ENCODE data around the gene PIAS1. TPM values are rescaled to one million over a fixed set of nuclear protein-coding genes. Genes with fewer than 3 reads are reported as not detected.
"Not testable (repeated sequence)": the region's sequence is repeated elsewhere in the genome, so short reads cannot be mapped to it uniquely, and the experiment has no call there.

PIAS1 gene
- total RNA-seq, 1 donor from 2014 or later: 14.9 TPM

DNA sequence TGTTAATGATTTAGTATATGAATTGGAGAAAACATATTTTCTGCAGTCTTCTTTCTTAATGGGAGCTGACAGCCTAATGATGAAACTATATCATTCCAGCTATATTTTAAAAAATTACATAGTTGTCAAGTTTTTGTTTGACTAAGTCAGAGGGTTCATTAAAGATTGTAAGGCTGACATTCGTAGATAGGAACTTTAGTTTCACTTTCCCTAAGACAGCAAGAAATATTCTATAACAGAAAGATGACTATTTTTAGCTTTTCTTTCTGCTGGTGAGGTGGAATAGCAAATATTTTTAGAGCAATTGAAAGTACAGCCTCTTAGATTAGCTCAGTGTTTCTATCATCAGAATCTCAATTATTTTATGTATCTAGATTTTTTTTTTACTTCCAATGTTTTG is 60.2 kb downstream of the PIAS1 start:
- peak; percentile 28 for DNase-seq (ENCODE audit: low read depth)

DNA sequence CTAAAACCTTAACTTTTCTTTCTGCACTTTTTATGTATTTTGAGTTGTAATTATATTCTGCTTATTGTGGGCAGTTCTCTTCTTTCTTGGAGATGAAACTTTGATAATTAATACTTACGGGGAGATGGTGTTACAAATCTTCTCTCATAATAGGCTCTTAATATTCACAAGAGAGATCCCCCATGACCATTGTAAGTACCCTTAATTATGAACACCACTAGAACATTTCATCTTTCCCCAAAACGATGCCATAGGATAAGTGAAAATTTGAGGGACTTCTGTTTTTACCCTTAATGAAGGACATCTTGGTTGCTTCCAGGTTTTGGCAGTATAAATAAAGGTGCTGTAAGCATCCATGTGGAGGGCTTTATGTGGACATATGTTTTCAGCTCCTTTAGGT is 60.7 kb downstream of the PIAS1 start:
- DNase-seq (ENCODE audit: low read depth): no peak

DNA sequence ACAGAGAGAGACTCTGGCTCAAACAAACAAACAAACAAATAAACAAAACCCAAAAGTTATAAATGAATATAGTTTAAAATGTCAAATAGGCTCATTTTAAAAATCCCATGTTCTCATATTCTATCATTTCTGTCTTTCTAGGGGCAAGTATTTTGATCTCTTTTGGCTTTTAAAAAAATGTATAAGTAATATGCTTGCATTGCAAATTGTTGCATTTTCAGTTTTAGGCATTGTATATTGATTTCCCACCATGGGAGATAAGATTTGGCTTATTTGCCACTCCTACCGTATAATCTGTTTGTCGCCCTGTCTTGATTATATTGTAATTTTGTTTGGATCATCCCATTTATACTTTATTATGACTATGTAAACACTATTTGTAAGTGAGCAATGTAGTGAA is 70.6 kb downstream of the PIAS1 start:
- DNase-seq (ENCODE audit: low read depth): no peak

GRCh38 chr15:68126396-68126795 is 72.3 kb downstream of the PIAS1 start:
- DNase-seq (ENCODE audit: low read depth): peak; percentile 30

GRCh38 chr15:68129072-68129471 is 75.0 kb downstream of the PIAS1 start:
- no peak for DNase-seq (ENCODE audit: low read depth)

DNA sequence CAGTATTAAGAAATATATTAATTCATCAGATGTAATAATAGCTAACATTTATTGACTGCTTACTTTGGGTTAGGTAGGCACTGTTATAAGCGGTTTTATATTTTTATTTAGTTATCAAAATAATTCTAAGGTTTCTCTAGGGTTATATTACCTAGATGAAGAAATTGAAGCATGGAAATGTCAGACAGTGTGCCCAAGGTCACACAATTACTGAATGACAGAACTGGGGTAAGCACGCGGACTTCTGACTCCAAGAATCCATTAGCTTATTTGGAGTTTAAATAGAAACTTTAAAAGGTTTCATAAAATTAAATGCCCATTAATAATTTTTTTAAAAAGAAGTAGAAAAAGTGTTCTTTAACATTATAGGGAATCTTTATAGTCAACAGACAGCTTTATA is 76.7 kb downstream of the PIAS1 start:
- DNase-seq (ENCODE audit: low read depth): no peak

- DNase-seq (ENCODE audit: low read depth): no peak
Measured at GRCh38 chr15:68137096-68137495, 83.0 kb downstream of the PIAS1 start.

- no peak for DNase-seq (ENCODE audit: low read depth)
Measured at GRCh38 chr15:68143129-68143528, 89.0 kb downstream of the PIAS1 start.

DNA sequence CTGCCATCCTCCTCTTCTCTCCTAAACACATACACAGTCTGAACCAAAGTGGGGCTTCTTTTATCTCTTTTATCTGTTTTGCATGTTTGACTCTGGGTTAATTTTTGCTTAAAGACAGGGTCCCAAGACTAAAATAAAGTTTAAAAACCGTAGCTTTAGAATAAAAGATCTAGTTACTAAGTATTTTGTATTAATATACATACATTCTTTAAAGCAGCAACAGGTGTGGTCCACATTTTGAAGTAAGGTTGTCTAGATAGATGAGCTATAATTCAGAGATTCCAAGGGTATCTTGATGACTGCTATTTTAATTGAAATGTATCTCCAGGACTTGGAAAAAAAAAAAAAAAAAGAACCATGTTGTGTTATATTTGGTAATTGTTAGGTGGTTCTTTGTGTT is 89.7 kb downstream of the PIAS1 start:
- no peak for DNase-seq (ENCODE audit: low read depth)

GRCh38 chr15:68145706-68146105 is 91.6 kb downstream of the PIAS1 start:
- DNase-seq (ENCODE audit: low read depth): no peak

GRCh38 chr15:68148039-68148438 is 93.9 kb downstream of the PIAS1 start:
- no peak for DNase-seq (ENCODE audit: low read depth)

- DNase-seq (ENCODE audit: low read depth): peak; percentile 21
Measured at GRCh38 chr15:68149059-68149458, 94.9 kb downstream of the PIAS1 start.

- DNase-seq (ENCODE audit: low read depth): no peak
Measured at GRCh38 chr15:68150187-68150586, 96.1 kb downstream of the PIAS1 start.

GRCh38 chr15:68151277-68151676 is 97.2 kb downstream of the PIAS1 start:
- DNase-seq (ENCODE audit: low read depth): no peak

DNA sequence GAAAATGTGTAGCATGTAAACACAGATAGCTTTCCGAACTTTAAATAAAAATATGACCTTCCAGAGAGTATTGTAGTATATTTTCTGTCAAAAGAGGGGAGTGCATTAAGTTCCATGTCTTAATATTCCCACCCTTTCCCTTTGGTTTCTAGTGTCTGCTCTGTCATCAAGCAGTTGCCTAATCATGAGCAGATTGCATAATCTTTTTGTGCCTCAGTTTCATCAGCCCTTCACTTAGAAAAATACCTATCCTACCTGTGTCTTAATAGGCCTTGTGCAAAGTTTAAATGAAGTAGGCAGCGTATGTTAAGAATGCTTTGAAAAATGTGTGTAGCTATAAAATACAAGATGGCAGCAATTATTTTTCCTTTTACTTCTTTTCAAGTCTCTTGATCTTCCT is 98.2 kb downstream of the PIAS1 start:
- DNase-seq (ENCODE audit: low read depth): no peak

- peak; percentile 72 for DNase-seq (ENCODE audit: low read depth)
Measured at GRCh38 chr15:68154923-68155559, 100.9 kb downstream of the PIAS1 start.

DNA sequence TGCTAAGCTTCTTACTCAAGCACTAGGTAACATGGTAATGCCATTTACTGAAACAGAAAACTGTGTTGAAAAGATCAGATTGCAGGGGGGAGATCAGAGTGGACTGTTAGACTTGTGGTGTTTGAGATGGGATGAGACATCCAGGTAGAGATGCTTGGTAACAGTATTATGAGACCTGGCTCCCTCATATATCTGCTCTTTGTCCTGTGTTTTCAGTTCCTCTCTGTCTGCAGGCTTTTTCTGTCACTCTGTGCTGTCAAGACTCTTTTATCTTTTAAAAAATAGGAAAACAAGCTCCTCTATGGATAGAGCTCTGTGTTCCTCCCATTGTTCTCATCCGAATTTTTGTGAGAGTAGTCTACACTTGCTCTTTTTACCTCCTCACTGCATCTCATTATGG is 103.0 kb downstream of the PIAS1 start:
- no peak for DNase-seq (ENCODE audit: low read depth)

DNA sequence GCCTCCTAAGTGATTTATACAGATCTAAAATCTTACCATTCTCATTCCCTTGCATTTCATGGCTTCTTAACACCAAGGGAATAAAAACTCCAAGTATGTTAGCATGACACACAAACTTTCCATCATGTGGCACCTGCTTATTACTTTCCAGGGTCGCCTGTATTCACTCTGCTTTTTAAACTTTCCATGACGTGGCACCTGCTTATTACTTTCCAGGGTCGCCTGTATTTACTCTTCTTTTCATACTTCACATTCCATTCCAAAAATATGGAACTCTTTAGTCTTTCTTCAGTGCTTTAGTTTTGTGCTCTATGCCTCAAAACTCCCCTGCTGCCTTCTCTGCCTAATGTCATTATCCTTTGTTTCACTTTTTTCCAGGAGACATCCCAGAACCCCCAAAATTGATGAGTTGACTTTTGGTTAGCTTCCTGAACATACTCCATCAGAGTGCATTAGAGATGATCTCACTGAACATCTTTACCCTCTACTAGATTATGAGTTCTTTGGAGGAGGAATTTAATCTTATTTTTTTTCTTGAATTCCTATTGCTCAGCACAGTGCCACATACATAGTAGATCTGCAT is 104.0 kb downstream of the PIAS1 start:
- peak; percentile 10 for DNase-seq (ENCODE audit: low read depth)

DNA sequence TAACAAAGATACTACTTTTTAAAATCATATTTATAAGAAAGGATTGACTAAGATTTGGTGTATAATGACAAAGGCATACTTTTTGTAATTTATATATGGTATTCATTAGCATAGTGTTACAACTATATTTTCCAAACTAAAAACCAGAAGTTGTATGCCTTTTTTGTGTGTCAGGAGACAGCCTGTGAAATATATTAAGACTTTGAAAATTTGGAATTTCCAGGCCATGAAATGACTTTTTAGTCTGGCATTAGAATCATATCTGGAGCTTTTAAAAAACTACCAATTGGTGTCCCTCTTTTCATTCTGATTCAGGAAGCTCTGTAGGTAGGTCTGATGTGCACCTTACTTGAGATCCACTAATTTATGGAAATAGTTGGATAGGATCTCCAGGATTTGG is 109.1 kb downstream of the PIAS1 start:
- no peak for DNase-seq (ENCODE audit: low read depth)

- DNase-seq (ENCODE audit: low read depth): no peak
Measured at GRCh38 chr15:68166847-68167246, 112.7 kb downstream of the PIAS1 start.

GRCh38 chr15:68172037-68172436 is 117.9 kb downstream of the PIAS1 start:
- not testable (repeated sequence) for DNase-seq (ENCODE audit: low read depth)

DNA sequence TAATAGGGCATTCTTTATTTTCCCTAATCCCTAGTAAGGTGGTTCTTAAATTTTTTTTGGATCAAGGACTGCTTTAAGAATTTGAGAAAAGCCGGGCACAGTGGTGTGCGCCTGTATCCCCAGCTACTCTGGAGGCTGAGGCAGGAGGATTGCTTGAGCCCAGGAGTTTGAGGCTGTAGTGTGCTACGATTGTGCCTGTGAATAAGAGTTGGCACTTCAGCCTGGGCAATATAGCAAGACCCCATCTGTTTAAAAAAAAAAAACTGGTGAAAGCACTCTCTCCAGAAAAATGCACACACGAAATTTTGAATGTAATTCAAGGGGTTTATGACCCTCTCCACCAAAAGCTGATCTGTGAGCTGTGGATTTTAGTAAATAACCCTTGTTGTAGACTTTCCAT is 119.0 kb downstream of the PIAS1 start:
- DNase-seq (ENCODE audit: low read depth): no peak

DNA sequence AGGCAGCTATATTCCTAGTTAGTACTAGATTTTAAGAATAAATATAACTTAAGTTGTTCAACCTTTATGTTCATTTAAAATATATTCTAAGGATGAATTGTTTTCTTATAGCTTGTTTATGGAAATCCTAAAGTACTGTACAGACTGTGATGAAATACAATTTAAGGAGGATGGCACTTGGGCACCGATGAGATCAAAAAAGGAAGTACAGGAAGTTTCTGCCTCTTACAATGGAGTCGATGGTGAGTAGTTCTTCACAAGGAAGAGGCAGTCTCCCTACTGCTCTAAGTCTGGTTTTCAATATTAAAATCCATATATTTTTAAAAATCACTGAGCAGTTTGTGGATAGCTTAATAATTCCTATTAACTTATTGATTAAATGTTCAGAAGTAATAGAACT is 121.4 kb downstream of the PIAS1 start:
- no peak for DNase-seq (ENCODE audit: low read depth)
